HG03439 (cell line): ENCODE results near the gene ALG11.
"Not testable (repeated sequence)": the region's sequence is repeated elsewhere in the genome, so short reads cannot be mapped to it uniquely, and the experiment has no call there.

Experiments used
- ATAC-seq: cut with Tn5 transposase; IDR thresholded peaks from one replicate; pipeline ENCODE4 v1.9.1; 2021; ENCODE audit warnings: mild to moderate bottlenecking, moderate library complexity; ENCODE audit not compliant: unreplicated experiment

Gene ALG11, protein sequence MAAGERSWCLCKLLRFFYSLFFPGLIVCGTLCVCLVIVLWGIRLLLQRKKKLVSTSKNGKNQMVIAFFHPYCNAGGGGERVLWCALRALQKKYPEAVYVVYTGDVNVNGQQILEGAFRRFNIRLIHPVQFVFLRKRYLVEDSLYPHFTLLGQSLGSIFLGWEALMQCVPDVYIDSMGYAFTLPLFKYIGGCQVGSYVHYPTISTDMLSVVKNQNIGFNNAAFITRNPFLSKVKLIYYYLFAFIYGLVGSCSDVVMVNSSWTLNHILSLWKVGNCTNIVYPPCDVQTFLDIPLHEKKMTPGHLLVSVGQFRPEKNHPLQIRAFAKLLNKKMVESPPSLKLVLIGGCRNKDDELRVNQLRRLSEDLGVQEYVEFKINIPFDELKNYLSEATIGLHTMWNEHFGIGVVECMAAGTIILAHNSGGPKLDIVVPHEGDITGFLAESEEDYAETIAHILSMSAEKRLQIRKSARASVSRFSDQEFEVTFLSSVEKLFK

DNA sequence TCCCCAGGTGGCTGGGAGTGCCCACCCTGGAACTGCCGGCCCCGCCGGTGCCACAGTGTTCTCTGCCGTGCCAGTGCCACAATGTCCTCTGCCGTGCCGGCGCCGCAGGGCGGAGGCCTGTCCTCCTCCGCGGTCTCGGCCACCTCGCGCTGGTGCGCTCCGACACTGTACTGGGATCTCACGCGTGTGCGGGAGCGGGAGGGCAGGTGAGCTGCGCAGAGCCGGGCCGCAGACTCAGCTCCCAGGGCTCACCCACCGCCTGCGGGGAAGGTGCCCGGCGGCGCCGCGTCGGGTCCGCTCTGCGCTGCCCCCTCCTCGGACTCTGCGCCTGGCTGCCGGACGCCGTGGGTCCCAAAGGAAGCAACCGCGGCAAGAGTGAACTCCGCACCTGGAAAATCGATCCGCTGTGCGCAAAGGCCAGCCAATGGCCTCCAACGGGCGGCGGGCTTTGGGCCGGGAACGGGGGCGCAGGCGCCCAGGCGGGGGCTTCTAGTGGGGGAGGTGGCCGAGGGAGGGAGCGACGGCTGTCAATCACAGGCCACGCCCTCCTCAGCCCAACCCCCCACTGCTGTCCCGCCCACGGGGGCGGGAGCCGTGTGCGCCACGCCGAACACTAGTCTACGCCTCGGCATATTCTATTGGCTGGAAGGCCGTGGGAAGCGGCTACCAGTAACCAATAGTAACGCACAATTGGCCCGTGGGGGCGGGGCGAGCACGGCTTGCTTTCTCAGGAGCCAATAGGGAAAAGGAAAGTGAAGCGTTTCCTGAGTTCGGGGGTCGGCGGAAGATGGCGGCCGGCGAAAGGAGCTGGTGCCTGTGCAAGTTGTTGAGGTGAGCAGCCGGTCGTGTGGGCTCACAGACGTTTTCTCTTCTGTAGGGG lies at the start of gene ALG11:
Gene ALG11, plus strand, starts transcription at position 767 of the 880 bp plus-strand sequence. Its CDS starts 21 bp downstream, at position 788.
- ATAC-seq, result peak; percentile 99

DNA sequence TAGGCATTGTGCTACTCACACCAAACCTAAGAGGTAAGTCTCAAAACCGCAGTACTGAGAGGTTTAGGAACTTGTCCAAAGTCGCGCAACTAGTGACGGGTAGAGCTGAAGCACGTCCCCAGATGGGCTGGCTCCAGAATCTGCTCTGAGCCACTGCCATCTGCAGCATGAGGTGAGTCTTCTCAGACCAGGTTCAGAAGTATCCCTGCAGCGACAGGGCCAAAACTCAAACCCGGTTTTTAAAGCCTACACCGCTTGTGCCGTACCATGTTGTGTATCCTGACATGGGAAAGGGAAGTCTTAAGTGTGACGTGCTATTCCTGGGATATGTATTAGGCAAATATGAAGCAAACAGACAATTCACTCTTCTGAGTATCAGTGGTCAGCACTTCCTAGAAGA lies 46.0 kb upstream of the ALG11 start:
- ATAC-seq, result no peak

DNA sequence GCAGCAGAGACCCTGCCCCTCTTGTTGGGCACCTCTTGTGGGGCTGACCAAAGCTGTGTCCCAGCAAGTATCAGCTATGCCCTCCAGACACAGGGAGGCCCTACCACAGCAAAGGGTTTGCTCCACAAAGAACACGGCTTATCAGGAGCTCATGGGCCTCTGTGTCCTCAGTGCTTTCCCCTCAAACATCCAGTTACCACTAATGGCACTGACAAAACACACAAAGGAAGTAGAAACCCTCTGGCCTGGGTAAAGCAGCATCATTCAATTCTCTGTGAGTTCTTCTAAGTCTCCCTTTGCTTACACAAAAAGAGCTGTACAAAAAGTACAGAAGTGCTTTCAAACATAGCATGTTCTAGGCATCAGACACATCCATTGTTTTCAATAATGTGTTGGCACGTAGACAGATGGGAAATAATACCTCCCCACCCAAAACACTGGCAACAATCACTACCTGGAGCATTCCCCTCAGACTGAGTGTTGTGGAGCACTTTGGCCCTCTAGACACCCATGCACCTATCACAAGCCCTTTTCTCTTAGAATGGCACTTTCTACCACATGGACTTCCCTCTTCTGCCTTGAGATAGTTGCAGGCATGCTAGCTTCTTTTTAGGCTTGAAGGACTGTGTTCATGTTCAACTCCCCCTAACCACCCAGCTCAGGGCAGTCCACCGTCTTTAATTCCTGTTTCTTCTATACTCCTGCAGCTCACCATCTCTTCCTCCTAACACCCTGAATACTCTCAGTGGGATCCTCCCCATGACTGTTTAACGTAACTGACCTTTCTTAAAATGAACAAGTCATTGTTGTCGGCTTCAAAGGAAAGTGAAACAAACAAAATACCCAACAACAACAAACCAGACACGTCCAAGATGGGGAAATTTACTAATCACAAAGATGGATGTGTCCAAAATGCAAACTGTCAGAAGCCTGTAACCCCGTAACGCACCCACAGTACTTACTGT lies 44.4 kb upstream of the ALG11 start:
- peak; percentile 41 for ATAC-seq

DNA sequence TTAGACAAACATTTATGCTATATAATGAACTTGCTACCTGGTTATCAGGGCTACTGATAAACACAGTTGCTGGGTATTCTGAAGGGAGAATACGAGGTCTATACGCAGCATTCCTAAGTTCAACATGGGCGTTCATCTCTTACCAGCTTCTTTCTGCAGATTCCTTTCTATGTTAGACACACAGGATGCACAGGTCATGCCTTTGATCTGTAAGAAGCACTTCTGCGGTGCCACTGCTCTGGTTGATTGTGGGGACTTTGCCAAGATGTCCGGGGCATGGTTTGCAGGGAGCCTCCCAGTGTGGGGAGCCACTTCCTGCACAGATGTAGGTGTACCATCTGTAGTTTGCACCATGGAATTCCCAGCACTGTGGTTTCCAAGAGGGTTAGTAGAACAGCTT lies 41.8 kb upstream of the ALG11 start:
- no peak for ATAC-seq

DNA sequence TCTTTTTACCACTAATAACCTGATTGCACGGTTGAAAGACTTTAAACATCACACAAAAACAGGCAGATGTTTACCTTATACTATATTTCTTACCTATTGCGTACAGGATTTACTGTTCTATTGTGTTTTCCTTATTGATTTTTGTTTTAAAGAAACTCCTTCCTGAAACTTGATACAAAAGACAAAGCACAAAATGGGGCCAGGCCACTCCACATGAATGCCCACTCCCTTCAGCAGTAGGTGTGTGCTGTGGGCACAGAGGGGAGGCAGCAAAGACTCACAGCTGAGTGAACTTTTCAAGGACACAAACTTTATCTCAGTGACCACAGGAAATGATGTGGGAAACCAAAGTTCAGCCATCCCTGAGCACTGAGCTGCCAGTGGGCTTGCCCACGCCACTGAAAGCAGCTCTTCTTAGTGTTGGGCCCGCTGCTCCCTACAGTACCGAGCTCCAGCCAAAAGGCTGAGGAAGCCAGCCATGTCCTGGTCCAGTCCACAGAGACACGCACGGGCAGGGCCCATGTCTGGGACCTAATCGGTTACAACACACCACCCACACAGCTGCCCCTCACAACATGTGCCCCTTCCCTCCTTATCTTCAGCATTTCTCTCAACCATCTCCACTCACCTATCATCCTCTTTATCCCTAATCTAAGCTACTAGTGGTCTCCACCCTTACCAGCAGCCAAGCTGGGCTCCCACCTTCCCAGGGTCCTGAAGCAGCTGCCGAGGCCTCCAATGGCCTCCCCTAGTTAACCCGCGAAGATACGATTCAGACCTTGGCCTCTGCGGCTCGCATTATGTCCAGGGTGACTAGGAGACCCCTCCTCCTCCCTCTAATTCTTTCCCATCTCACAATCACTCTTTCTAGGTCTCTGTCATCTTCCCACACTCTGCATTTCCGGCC lies 40.4 kb upstream of the ALG11 start:
- no peak for ATAC-seq

DNA sequence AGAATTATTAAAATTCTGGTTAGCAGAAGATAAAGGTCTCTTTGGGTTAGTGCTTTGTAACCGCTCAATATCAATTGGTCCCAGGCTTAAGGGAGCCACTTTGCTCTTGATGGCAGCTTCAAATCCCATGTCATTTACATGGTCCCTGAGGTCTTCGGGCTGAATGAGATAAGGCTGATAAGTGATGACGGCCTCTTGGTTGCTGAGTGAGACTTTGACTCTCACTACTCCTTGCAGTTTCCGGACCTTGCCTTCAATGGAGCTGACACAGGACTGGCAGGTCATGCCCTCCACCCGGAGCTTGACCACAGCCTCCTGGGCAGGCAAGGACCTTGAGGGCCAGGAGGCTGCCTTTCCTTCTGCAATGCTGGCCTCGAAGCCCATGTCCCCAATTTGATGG lies 37.7 kb upstream of the ALG11 start:
- no peak for ATAC-seq

DNA sequence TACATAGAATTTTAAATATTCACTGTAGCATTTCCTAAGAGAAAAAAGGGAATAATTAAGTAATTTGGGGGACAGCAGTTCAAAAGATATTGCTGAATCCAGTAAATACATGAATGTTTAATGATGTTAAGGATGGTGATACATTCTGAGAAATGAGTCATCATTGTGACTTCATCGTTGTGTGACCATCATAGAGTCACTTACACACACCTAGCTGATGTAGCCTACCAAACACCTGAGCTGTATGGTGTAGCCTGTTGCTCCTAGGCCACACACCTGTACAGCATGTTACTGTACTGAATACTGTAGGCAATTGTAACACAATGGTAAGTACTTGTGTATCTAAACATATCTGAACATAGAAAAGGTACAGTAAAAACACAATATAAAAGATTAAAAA lies 35.8 kb upstream of the ALG11 start:
- ATAC-seq, result no peak

DNA sequence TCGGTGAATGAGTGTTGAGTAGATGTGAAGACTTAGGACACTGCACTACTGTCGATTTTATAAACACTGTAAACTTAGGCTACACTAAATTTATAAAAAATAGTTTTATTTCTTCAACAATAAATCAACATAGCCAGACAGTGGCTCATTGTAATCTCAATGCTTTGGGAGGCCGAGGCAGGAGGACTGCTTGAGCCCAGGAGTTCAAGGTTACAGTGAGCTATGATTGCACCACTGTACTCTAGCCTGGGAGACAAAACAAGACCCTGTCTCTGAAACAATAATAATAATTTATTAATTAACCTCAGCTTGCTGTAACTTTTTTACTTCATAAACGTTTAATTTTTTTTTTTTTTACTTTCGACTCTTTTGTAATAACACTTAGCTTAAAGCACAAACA lies 35.3 kb upstream of the ALG11 start:
- ATAC-seq, result no peak

DNA sequence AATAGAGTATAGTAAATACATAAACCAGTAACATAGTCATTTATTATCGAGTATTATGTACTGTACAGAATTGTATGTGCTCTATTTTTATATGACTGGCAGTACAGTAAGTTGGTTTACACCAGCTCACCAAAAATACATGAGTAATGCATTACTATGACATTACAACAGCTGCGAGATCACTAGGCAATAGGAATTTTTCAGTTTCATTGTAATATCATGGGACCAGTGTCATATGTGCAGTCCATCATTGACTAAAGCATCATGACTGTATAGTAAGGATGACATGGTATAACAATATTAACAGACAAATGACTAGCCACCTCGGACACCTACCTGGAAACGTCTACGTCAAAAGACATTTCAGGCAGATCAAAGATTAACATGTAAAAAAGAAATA lies 34.6 kb upstream of the ALG11 start:
- ATAC-seq, result no peak

DNA sequence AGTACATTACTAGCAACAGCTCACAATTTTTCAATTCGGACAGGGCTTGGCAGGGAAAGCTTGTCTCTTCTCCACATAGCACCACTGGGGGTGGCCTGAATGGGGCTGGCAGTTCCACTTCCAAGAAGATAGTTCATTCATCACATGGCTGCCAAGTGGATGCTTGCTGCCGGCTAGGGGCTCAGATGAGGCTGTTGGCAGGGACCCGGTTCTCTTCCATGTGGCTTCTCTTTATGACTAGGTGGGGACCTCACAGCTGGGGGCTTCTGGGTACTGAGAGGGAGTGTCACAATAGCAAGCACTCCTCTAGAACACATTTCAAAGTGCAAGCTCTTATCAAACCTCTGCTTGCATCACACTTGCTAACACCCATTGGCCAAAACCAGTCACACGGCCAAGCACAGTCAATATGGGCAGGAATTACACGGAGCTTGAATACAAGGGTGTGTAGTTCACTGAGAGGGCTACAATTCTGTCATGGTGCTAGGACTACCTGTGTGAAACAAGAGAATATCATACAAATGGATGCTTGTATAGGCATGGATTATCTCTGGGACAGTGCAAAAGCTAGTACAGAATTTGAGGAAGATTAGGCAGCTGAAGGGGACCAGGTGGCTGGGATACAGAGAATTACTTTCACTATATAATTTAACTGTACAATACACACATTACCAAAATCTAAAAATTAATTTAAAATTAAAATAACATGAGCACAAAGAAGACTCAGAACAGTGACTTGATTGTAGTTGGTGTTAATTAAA lies 33.2 kb upstream of the ALG11 start:
- ATAC-seq, result no peak

DNA sequence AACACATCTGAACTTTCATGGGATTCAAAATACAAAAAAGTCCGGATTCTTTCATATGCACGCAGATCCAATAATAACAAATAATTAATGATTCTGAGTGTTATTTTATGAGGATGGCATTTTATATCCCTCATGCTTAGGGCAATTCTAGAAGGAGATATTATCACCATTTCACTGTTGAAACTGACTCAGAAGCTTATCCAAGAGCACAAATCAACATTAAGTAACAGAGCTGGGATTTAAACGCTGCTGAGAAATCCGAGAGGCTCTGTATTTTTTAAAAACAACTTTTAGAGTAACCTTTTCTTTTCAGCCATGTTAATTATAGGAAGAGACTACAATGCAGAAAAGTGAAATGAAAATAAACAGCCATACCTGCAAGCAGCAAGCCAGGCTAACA lies 31.3 kb upstream of the ALG11 start:
- ATAC-seq, result no peak

DNA sequence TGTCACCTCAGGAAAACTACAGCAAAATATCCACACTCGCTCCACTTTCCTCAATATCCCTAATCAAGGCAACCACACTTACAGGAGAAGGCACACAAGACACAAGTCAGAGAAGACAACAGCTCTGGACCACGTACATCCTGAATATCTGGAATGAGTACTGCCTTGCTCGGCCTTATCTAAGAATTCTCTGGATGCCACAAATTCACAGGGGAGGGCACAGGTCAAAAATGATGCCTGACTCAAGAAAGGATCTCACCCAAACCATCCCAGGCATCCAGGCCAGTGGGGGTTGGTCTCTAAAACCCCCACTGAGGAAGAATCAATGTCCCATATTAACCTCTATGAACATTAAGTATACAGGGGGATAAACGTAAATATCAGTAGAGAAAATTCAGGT lies 30.8 kb upstream of the ALG11 start:
- ATAC-seq, result no peak

DNA sequence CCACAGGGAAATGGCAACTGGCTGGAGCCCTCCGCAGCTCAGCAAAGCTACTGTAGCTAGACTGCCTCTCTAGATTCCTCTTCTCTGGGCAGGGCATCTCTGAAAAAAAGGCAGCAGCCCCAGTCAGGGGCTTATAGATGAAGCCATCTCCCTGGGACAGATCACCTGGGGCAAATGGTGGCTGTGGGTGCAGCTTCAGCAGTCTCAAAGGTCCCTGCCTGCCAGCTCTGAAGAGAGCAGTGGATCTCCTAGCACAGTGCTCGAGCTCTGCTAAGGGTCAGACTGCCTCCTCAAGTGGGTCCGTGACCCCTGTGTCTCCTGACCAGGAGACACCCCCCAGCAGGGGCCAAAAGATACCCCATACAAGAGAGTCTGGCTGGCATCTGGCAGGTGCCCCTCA lies 28.9 kb upstream of the ALG11 start:
- ATAC-seq, result not testable (repeated sequence)

DNA sequence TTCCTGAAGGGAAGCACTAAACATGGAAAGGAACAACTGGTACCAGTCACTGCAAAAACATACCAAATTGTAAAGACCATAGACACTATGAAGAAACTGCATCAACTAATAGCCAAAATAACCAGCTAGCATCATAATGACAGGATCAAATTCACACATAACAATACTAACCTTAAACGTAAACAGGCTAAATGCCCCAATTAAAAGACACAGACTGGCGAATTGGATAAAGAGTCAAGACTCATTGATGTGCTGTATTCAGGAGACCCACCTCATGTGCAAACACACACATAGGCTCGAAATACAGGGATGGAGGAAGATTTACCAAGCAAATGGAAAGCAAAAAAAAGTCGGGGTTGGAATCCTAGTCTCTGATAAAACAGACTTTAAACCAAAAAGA lies 27.3 kb upstream of the ALG11 start:
- ATAC-seq, result not testable (repeated sequence)

DNA sequence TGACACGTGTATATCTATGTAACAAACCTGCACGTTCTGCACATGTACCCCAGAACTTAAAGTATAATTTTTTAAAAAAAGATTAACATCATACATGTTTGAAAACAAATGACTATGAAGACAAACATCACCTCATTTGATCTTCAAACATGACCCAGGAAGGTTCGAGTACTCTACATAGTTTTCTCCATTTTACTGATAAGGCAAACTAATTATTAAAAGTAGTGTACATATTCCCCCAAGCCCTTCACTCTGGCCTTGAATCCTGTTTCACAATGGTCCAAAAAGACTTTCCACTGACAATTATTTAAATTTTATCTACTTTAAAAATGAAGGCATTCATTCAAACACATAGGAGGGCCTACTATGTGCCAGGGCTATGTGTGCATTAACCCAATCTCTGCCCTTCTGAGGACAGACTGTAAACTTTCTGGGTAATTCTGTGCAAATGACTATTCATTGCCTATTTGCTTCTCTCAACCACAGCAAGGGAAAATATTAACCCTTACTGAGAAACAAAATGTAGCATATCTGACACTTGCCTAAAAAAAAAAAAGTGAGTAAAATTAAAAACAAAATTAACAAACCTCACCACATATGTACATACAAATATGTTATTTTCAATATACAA lies 23.1 kb upstream of the ALG11 start:
- no peak for ATAC-seq

DNA sequence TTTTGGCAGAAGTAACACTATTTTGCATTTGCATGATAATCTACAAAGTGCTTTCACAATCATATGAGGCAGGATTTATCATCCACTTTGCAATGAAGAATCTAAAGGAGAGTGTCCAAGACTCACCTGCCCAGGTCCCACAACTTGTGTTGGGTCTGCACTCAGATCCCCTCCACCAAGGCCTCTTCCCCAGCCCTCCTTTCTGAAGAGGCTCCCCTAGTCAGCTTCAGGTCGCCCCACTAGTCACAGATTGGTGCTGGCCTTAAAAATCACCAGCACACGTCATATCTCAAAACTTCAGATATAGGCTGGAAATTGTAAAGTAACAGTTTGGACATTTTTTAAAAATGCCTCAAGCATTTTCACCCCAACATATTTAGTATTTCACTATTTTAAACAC lies 18.5 kb upstream of the ALG11 start:
- no peak for ATAC-seq

DNA sequence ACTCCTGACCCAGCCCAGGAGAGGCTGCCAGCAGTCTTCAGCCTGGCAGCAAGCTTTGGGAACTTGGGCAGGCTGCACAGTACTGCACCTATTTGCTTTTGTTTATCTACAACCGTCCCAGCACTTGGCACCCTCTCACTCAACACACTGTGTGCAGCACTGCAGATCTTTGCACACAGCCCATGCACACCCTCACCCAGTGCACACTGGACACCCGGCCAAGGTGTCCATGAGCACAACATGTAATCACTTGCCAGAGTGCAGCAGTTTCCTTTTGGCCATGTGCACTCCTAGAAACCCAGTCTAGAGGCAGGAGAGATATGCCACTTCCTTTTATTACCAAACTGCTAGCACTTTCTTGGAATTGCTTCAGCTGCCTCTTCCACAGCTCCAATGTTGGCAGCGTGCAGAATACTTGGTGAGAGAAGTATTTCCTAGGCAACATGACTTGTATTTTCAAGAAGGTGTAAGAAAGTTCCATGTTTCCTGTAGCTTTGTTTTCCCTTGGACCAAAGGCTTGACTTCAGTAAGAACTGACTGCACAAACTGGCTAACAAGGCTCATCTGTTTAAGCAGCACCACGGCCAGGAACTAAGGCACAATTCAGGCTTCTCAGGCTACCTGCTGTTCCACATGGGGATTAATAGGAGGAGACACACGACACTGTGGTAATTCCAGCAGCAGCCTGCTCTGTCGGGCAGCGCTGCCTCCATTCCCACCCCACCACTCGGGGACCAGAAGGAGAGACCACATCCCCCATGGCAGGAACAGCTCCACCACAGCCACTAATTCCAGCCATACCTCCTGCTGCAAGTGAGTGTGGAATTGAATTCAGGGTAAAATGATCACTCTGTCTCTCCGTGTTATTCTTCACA lies 16.3 kb upstream of the ALG11 start:
- no peak for ATAC-seq

DNA sequence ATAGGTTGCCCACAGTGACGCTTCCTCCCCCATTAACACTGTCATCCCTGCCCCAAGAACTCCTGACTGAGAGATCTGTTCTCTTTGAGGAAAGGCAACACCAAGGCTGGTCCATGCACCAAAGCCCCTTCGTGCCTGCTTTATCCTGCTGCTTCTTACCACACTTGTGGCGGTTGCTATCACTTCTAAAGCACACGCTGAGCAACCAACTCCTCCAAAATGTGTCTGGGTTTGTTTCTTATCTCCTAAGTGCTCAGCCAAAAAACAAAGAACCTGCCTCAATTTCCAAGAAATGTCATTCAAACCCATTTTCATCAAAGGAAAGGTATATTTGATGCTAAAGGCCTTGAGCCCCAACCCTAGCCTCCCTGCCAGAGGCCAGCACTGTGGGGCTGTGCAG lies 15.6 kb upstream of the ALG11 start:
- no peak for ATAC-seq
